Measurements from ENCODE around the gene SAMD3. TPM values are rescaled to one million over a fixed set of nuclear protein-coding genes. Genes with fewer than 3 reads are reported as not detected.
A peak's percentile ranks its signal among the peaks of the same experiment; 100 is the strongest.

The SAMD3 gene, protein sequence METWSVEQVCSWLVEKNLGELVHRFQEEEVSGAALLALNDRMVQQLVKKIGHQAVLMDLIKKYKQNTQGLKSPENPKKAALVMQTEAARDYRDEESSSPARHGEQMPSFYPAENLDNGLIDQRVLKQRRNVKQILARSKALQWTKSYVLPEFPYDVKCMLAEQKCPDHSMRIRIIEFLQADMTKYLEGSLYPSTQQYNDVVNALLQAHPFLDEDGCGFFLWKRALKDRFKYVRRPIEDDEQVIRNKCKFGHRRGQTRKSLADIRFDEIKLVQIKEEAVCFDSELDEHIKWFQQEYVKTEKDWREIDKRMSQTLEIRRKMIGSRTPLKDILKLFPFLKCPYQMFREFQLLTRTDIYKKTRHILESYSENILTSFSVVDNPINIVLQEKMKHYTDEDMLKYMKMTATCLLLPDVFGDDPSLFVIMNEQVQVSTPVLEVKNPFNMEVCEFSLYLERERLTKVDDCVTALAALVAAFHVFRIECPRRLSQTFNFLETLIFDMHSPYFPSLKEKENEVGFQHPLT
- total RNA-seq (2021; ENCODE audit: unreplicated experiment) (7.5 TPM), Bru-seq, nascent RNA (percentile 59 among the genes with signal in this experiment), BruChase-seq, experiment 1, labeled RNA remaining after a 6-hour chase (percentile 52 among the genes with signal in this experiment), BruChase-seq, experiment 2, labeled RNA remaining after a 2-hour chase (percentile 70 among the genes with signal in this experiment)
- polyA plus RNA-seq (2012), result 1.7 and 2.5 TPM in 2 replicates
- long read RNA-seq, partial matches to known transcripts, result 0 of 9 reads
- long read RNA-seq, other reads (novel, unspliced or antisense), result 5 of 9 reads

DNA sequence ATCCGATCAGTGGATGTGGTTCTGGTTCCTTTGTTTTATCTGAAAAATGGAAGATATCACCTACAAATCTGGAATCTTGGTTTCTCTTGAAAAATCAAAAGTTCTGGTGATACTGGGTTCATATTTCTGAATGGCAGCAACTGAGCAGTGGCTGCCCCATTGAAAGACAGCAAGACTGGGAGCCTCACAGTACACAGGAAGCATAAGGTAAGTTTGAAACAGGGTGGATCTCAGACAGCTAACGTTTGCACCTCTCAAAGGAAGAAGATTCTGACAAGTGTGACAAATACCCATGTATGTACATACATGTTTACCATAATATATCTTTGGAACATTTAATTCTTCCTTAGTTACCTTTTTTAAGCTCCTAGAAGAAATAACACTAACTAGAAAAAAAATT lies at the start of gene SAMD3:
Gene SAMD3, minus strand, starts transcription at position 177 of the 400 bp plus-strand sequence. CDS start 7,678 bp downstream, outside the sequence.
- Histone ChIP-seq H3K79me2 (ENCODE audit: insufficient read depth, low read length) (no peaks in the 10 kb centered on the region), H3K4me2 (ENCODE audit: low read length) (peak within 1 kb of the TSS; percentile 28), H3K36me3 (ENCODE audit: control insufficient read depth in 1 of 2, insufficient read depth in 2 of 2, low read length in 2 of 2) (no peaks in the 10 kb centered on the region), H3K9me2 (ENCODE audit: insufficient read depth) (no peaks in the 10 kb centered on the region), H3K9ac (ENCODE audit: low read length) (no peak within 1 kb of the TSS), H3K4me1 (ENCODE audit: control insufficient read depth in 1 of 2, insufficient read depth in 2 of 2, low read length in 2 of 2) (peaks cover 0 to 5% of the 10 kb centered on the region in 2 experiments; a peak in 1 of 4 replicates), H2AFZ (ENCODE audit: low read depth, low read length, poor library complexity, severe bottlenecking) (no peak within 1 kb of the TSS), H3K27me3 (ENCODE audit: insufficient read depth, low read length) (no peaks in the 10 kb centered on the region), H3K27ac (ENCODE audit: low read depth, low read length) (no peak within 1 kb of the TSS), H3K4me3 (replicated peaks in 1 of 2; ENCODE audit: low read depth in 1 of 2, low read length in 2 of 2) (no peak within 1 kb of the TSS), H4K20me1 (ENCODE audit: insufficient read depth) (no peaks in the 10 kb centered on the region), H3K9me3 (ENCODE audit: control insufficient read depth in 1 of 2, insufficient read depth in 1 of 2, low read depth in 1 of 2, low read length in 2 of 2) (no peaks in the 10 kb centered on the region)
- intact Hi-C loops (cut with micrococcal nuclease), result no loop called here
- ChIA-PET CTCF (no interaction called here), POLR2A (no interaction called here), RAD21 (ENCODE audit: low non-redundant PET in 1 of 2, low total read pairs in 2 of 2, uncharacterized antibody in 2 of 2, unreplicated experiment in 2 of 2) (no interaction called here)
- no TSS peak for BruUV-seq (replicated peaks)
- no peak for DNase-seq (ENCODE audit: low read depth, low spot score)
- TF ChIP-seq SP1 (IDR thresholded peaks at IDR 0.05; ENCODE audit: low read depth), result no peak
- TF ChIP-seq, protein P1, sequence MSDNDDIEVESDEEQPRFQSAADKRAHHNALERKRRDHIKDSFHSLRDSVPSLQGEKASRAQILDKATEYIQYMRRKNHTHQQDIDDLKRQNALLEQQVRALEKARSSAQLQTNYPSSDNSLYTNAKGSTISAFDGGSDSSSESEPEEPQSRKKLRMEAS (IDR thresholded peaks at IDR 0.05), result no peak
- no peak for TF ChIP-seq CBX3 (IDR thresholded peaks at IDR 0.05; ENCODE audit: low read depth)
- TF ChIP-seq SIN3A (IDR thresholded peaks at IDR 0.05; ENCODE audit: low read depth), result no peak
- TF ChIP-seq, protein P2, sequence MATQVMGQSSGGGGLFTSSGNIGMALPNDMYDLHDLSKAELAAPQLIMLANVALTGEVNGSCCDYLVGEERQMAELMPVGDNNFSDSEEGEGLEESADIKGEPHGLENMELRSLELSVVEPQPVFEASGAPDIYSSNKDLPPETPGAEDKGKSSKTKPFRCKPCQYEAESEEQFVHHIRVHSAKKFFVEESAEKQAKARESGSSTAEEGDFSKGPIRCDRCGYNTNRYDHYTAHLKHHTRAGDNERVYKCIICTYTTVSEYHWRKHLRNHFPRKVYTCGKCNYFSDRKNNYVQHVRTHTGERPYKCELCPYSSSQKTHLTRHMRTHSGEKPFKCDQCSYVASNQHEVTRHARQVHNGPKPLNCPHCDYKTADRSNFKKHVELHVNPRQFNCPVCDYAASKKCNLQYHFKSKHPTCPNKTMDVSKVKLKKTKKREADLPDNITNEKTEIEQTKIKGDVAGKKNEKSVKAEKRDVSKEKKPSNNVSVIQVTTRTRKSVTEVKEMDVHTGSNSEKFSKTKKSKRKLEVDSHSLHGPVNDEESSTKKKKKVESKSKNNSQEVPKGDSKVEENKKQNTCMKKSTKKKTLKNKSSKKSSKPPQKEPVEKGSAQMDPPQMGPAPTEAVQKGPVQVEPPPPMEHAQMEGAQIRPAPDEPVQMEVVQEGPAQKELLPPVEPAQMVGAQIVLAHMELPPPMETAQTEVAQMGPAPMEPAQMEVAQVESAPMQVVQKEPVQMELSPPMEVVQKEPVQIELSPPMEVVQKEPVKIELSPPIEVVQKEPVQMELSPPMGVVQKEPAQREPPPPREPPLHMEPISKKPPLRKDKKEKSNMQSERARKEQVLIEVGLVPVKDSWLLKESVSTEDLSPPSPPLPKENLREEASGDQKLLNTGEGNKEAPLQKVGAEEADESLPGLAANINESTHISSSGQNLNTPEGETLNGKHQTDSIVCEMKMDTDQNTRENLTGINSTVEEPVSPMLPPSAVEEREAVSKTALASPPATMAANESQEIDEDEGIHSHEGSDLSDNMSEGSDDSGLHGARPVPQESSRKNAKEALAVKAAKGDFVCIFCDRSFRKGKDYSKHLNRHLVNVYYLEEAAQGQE (IDR thresholded peaks at IDR 0.05; ENCODE audit: low read depth), result no peak
- no peak for TF ChIP-seq EZH2 (IDR thresholded peaks at IDR 0.05)
- TF ChIP-seq FOSL1 (IDR thresholded peaks at IDR 0.05; ENCODE audit: low read depth), result no peak
- TF ChIP-seq SRF (IDR thresholded peaks at IDR 0.05; ENCODE audit: low read depth), result no peak
- TF ChIP-seq POLR2A (IDR thresholded peaks at IDR 0.05; ENCODE audit: borderline replicate concordance, extremely low read depth, insufficient read depth, insufficient read length), result no peak
- TF ChIP-seq EZH2phosphoT487 (IDR thresholded peaks at IDR 0.05; ENCODE audit: borderline replicate concordance), result no peak
- no peak for TF ChIP-seq POLR2AphosphoS5 (IDR thresholded peaks at IDR 0.05; ENCODE audit: low read depth, low read length)
- no peak for TF ChIP-seq EGR1 (IDR thresholded peaks at IDR 0.05; ENCODE audit: low read depth)
- TF ChIP-seq CEBPB (IDR thresholded peaks at IDR 0.05; ENCODE audit: low read depth), result no peak
- no peak for TF ChIP-seq RAD21 (IDR thresholded peaks at IDR 0.05; ENCODE audit: low read depth)
- ATAC-seq, result no peak

Measured in HCT116 (cell line).